Bronchial epithelial cell (primary cell): ENCODE measurements around the gene MME. TPM values are rescaled to one million over a fixed set of nuclear protein-coding genes. Genes with fewer than 3 reads are reported as not detected.
A peak's percentile ranks its signal among the peaks of the same experiment; 100 is the strongest.

Experiments
- DNase-seq: peaks from one replicate; pipeline ENCODE4 v3.0.0-alpha.2; 2010; ENCODE audit warnings: low read depth
- FAIRE-seq: peaks from 2 replicates; lab custom pipeline; 2011; peaks lifted over from hg19 to GRCh38; lab: Jason Lieb, UNC
- H3K27me3 ChIP-seq: 2 replicates; pipeline ENCODE4 v1.5.1; 2011; ENCODE audit warnings: low read length; ENCODE audit not compliant: control insufficient read depth, insufficient read depth
- H3K36me3 ChIP-seq: 2 replicates; pipeline ENCODE4 v1.5.1; 2011; ENCODE audit warnings: low read length; ENCODE audit not compliant: control insufficient read depth, insufficient read depth
- H3K4me3 ChIP-seq: 2 replicates; pipeline ENCODE4 v1.5.1; 2011; ENCODE audit warnings: mild to moderate bottlenecking, low read depth, low read length, control low read depth
- CTCF ChIP-seq: IDR thresholded peaks from 2 replicates; pipeline ENCODE4 v1.5.1; 2011; ENCODE audit warnings: mild to moderate bottlenecking, moderate library complexity, low read length, control low read depth, inconsistent platforms; ENCODE audit not compliant: insufficient read depth, severe bottlenecking
- total RNA-seq: library from RNA; depleted of rRNA; stranded (reverse); fragments of >200 nt; gene quantifications from 2 replicates; pipeline ENCODE4 v1.2.1, GENCODE V29; 2014

The MME gene
- total RNA-seq, 1 donor from 2014 or later, result 25.3 TPM

- TF ChIP-seq CTCF, result no peak
- H3K27me3 ChIP-seq, result no peaks in the 10 kb centered on the region
- FAIRE-seq (no peak), DNase-seq (peak; percentile 12)
- no peak overlapping the region for H3K4me3 ChIP-seq
- no peaks in the 10 kb centered on the region for H3K36me3 ChIP-seq
Measured at GRCh38 chr3:155185631-155186071, 105.5 kb downstream of the MME start.

- H3K27me3 ChIP-seq, result no peaks in the 10 kb centered on the region
- H3K4me3 ChIP-seq, result no peak overlapping the region
- DNase-seq (no peak), FAIRE-seq (no peak)
- H3K36me3 ChIP-seq, result no peaks in the 10 kb centered on the region
- TF ChIP-seq CTCF, result no peak
Measured at GRCh38 chr3:155188031-155188430, 107.9 kb downstream of the MME start.

GRCh38 chr3:155189478-155189877, 109.4 kb downstream of the MME start:
- Histone ChIP-seq H3K4me3 (no peak overlapping the region), H3K27me3 (no peaks in the 10 kb centered on the region), H3K36me3 (no peaks in the 10 kb centered on the region)
- FAIRE-seq (no peak), DNase-seq (no peak)
- no peak for TF ChIP-seq CTCF

- H3K27me3 ChIP-seq, result no peaks in the 10 kb centered on the region
Measured at GRCh38 chr3:155190691-155191090, 110.6 kb downstream of the MME start.

GRCh38 chr3:155192957-155193746, 113.0 kb downstream of the MME start:
- Histone ChIP-seq H3K27me3 (no peaks in the 10 kb centered on the region), H3K36me3 (no peaks in the 10 kb centered on the region), H3K4me3 (no peak overlapping the region)
- TF ChIP-seq CTCF, result no peak
- FAIRE-seq (no peak), DNase-seq (no peak)

More at GRCh38 chr3:155190691-155191090, 110.6 kb downstream of the MME start:
- FAIRE-seq (no peak), DNase-seq (no peak)
- TF ChIP-seq CTCF, result no peak
- no peaks in the 10 kb centered on the region for H3K36me3 ChIP-seq
- no peak overlapping the region for H3K4me3 ChIP-seq
